Adrenal gland (tissue), 5 donors: ENCODE data around the gene LEF1.

ENCODE experiments used
- CTCF ChIP-seq, 6 experiments: fragments of 450-650 bp in 4 of 6; fragments of 200-600 bp in 2 of 6; sonication (generic) in 1 of 6; IDR thresholded peaks; 1 replicate in 5 of 6; 2 replicates in 1 of 6; pipeline versions ENCODE4 v1.5.1 to v1.8.0; 2016 to 2021; ENCODE audit warnings: antibody characterized with exemption in 6 of 6, mild to moderate bottlenecking in 2 of 6, moderate library complexity in 1 of 6
- POLR2A ChIP-seq, 2 donors: fragments of 450-650 bp; IDR thresholded peaks; one replicate each; pipeline ENCODE4 v1.6.1; 2017; ENCODE audit warnings: antibody characterized with exemption in 2 of 2, mild to moderate bottlenecking in 2 of 2, moderate library complexity in 1 of 2
- donor health status: DM: no; HTN: no; CAD: no.

GRCh38 chr4:108146819-108147218 lies 21.9 kb downstream of the LEF1 start:
- no peak for TF ChIP-seq CTCF (IDR thresholded peaks at IDR 0.05)
- TF ChIP-seq POLR2A (IDR thresholded peaks at IDR 0.05), result no peak
